Stimulated activated CD4-positive, alpha-beta T cell treated with anti-CD3 and anti-CD28 coated beads, Interleukin-4, amount 100 ng/mL, for 48 hours (primary cell): Measurements from ENCODE around the gene GTF2A1L.
"Not testable (repeated sequence)": the region's sequence is repeated elsewhere in the genome, so short reads cannot be mapped to it uniquely, and the experiment has no call there.

ENCODE experiments used
- DNase-seq, 2 donors: peaks; one replicate each; pipeline ENCODE4 v3.0.0-alpha.2; 2020; ENCODE audit warnings: low read depth in 2 of 2

The GTF2A1L gene

DNA sequence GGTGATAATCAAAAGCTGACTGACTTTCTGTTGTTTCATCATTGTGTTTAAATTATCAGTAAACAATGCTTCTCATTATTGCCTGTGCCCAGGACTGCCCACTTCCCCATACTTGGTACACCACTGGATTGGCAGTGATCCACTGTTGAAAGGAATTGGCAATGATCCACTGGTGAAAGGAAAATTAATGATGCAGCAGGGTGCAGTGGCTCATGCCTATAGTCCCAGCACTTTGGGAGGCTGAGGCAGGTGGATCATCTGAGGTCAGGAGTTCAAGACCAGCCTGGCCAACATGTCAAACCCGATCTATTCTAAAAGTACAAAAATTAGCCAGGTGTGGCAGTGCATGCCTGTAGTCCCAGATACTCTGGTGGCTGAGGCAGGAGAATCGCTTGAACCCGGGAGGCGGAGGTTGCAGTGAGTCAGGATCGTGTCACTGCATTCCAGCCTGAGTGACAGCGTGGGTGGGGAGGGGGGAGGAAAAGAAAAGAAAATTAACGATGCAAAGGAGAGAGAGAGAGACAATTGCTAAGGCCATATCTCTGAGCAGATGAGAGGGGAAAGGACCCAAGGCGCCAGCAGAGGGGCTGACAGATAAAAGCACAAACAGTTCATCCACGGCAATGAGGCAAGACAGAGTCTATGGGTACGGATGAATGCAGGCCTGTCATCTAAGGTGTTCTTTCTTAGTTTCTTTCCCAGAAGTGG lies 10.2 kb upstream of the GTF2A1L start:
- no peak for DNase-seq

DNA sequence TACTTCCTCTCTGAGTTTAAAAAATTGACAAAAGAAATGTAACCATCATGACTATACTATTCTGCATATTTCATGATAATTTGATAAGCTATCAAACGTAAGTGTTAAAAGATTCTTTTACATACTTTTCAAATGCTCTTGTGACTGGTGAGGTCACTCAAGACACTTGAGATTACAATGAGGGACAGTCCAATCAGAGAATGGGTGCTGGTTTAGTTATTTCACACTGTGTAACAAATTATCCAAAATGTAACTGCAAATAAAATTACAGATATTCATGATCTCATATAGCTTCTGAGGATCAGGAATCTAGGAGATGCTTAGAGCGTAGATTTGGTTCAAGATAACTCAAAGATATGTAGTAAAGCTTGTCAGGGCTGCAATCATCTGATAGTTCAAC lies 4.4 kb upstream of the GTF2A1L start:
- no peak for DNase-seq

DNA sequence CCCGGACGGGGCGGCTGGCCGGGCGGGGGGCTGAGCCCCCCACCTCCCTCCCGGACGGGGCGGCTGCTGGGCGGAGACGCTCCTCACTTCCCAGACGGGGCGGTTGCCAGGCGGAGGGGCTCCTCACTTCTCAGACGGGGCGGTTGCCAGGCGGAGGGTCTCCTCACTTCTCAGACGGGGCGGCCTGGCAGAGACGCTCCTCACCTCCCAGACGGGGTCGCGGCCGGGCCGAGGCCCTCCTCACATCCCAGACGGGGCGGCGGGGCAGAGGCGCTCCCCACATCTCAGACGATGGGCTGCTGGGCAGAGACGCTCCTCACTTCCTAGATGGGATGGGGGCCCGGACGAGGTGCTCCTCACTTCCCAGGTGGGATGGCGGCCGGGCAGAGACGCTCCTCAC lies 3.1 kb upstream of the GTF2A1L start:
- not testable (repeated sequence) for DNase-seq

DNA sequence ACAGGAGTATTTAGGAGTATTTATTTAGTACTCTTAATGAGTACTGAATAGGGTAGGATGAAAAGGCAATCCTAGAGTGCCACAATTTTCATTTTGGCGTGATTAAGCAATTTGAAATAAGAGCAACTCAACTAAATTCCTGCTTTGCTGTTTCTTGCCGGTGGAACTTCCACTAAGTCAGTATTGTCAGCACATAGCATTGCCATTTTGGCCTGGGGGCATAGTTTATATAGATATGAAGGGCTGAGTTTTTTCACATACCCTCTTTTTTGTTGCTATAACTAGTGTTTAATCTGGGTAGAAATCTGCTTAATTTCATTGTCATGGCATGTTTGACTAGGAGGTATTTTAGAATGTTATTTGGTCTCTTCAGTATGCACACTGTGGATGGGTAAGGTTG lies 1.9 kb downstream of the GTF2A1L start:
- DNase-seq, result no peak

DNA sequence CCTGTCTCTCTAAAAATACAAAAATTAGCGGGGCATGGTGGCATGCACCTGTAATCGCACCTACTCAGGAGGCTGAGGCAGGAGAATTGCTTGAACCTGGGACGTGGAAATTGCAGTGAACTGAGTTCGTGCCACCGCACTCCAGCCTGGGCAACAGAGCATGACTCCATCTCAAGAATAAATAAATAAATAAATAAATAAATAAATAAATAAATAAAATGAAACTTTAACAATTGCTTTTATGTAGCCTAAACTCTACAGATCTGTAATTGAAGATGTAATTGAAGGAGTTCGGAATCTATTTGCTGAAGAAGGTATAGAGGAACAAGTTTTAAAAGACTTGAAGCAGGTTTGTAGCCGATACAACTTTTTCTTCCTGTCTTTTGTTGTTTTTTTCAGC lies 2.9 kb downstream of the GTF2A1L start:
- DNase-seq, result no peak

DNA sequence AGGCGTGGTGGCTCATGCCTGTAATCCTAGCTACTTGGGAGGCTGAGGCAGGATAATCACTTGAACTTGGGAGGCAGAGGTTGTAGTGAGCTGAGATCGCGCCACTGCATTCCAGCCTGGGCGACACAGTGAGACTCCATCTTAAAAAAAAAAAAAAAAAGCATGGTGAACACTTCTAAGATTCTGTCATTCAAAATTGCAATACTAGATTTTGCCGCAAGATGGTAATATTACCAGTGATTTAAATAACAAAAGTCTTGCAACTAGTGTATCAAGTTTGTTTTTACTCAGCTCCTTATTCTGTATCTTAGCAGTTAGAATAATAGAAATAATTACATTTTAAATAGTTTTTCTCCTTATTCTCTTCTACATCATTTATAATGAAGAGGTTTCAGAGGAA lies 5.0 kb downstream of the GTF2A1L start:
- not testable (repeated sequence) for DNase-seq

DNA sequence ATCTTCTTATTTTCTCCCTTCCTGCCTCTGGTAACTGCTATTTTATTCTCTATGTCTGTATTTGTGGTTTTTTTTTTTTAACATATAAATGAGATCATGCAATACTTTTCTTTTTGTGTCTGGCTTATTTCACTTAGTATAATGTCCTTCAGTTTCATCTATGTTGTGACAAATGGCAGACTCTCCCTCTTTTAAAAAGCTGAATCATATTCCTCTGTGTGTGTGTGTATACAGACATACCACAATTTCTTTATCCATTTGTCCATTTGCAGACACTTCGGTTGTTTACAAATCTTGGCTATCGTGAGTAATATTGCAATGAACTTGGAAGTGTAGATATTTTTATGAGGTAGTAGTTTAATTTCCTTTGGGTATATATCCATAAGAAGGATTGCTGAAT lies 7.0 kb downstream of the GTF2A1L start:
- DNase-seq, result no peak

DNA sequence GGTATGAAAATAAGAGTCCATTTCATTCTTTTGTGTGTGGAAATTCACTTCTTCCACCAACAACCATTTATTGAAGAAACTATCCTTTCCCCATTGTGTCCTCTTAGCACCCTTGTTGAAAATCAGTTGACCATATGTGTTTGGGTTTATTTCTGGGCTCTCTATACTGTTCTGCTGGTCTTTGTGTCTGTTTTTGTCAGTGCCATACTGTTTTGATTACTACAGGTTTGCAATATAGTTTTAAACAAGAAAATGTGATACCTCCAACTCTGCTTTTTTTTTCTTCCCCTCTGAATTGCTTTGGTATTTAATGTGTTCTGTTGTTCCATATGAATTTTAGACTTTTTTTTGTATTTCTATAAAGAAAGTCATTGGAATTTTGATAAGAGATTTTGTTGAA lies 8.4 kb downstream of the GTF2A1L start:
- no peak for DNase-seq

DNA sequence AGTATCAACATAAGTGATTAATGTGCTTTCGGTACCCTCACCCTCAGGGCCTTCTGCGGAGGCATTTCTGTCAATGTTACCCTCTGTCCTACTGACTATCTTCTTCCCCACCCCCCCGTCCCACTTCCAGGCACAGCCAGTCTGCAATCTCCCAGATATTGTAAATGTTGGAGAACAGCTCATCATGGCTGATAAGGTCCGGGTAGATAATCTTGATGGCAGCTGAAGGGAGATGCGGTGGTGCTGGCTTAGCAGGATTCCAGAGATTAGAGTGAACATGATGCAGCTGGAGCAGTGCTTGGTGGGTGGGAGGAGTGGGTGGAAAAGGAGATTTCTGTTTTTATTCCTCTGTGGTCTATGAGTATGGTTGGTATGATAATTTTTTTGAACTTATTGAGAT lies 15.5 kb downstream of the GTF2A1L start:
- DNase-seq, result no peak

DNA sequence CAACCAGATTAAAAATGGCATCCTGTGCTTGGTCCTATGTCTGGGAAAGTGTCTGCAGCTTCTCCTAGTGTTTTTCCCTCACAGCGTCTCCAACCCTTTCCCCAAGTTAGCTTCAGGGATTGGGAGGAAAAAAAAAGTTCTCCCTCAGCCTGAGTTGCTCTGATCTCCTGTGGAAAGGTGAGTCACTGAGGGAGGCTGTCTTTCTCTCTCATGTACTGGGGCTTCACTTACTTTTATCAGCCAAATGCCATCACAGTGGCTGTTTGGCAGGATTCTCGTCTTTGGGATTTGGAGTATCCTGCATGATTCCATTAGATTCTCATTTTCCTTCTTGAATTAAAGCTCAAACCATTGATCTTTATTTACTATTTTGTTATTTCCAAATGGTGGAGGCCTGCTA lies 18.1 kb downstream of the GTF2A1L start:
- DNase-seq, result no peak

DNA sequence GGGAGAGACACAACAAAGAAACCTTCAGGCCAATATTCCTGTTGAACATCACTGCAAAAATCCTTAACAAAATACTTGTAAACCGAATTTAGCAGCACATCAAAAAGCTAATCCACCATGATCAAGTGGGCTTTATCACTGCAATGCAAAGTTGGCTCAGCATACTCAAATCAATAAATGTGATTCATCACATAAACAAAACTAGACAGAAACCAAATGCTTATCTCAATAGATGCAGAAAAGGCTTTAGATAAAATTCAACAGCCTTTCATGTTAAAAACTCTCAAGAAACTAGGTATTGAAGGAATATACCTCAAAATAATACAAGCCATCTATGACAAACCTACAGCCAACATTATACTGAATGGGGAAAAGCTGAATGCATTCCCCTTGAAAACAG lies 20.6 kb downstream of the GTF2A1L start:
- DNase-seq, result no peak

DNA sequence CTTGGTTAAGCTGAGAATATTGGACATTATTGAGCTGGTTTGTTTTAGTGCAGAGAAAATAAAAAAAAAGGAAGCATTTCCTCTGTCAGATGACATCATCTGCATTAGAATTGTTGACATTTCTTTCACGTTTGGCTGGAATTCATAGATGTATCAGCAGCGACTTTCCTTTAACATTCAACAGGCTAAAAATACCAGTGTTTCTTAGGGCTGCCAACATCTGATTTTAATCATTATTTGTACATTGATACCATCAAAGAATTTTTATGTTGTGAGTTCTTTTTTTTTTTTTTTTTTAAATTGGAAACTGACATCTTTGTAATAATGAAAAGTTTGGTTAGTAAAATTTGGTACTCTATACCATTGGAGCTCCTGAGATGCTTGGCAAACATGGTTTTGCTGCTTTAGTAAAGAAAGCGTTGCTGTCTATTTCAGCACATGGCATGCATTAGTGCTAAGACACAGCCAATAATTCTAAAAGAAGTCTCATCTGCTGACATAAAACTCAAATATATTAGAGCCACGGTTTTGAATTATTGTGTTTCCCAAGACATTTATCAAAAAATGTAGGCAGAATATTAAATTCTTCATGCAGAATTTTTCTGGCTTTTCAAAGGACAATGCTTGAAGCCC lies 33.6 kb downstream of the GTF2A1L start:
- DNase-seq, result no peak

DNA sequence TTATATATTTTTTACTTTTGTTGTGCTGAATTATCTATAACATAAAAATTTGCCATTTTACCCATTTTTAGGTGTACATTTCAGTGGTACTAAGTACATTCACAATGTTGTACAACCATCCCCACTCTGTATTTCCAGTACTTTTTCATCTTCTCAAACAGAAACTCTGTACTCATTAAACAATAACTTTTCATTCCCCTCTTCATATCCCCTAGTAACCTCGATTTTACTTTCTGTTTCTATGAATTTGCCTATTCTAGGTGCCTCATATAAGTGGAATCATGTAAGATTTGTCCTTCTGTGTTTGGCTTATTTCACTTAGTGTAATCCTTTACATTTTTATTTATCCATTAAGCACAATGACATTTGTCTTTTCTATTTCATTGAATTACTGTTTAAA lies 51.3 kb downstream of the GTF2A1L start:
- no peak for DNase-seq

DNA sequence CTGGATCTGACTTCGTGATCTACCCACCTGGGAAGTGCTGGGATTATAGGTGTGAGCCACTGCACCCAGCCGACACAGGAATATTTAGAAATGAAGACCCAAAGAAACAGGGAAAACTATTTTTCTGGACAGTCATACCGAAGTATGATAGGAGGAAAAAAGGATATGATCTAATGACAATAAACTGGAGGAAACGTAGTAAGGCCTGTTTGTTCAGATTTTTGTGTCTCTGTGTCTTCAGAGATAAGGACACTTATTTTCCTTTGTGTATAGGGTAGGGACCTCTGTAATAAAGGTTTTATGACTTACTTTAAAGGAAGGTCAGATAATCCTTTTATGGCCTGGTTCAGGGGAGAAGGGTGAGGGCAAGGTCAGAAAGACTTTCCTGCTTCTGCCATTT lies 55.9 kb downstream of the GTF2A1L start:
- DNase-seq, result no peak

DNA sequence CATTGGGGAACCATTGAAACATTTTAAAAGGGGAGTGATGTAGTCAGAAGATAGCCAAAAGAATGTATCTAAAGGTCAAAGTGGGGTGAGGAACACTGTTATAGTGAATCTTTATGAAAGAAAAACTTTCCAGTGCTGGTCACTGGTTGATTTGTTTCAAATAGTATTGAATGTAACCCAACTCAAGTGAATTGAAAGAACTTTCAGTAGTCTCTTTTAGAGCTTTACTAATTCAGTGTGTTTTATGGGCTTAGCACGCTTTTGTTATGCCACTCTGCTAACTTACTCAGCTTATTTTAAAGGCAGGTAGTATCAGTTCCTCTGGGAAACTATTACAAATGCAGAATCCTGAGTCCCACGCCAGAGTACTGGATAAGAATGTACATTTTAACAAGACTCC lies 57.3 kb downstream of the GTF2A1L start:
- no peak for DNase-seq

DNA sequence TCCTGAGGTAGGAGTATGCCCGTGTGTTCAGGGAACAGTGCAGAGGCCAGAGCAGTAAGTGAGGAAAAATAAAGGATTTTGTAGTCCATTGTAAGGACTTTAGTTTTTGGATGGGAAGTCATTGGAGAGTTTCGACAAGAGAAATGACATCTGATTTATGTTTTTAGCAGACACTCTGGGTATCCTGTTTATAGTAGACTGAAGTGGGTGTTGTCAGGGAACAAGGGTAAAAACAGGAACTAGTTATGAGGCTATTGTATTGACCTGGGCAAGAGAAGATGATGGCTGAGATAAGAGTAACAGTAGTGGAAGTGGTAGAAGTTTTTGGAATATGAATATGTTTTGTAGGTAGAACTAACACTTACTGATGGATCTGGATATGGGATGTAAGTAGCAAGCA lies 59.8 kb downstream of the GTF2A1L start:
- DNase-seq, result no peak

DNA sequence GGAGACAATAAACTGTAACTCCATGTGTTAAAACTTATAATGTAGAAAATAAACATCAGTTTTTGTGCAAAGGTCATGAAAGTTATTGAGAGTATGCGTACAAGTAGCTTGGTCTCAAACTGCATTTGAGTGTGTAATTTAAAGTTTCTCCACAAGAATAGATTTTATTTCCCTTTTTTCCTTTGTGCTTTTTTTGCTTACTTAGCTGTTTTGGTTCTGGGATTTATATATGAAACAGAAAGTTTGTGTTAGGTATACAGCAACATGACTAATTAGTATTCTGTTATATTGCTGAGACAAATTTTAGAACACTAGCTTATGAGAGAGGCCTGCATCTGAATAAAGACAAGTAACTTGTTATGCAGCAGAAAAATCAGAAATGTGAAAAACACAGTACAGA lies 67.5 kb downstream of the GTF2A1L start:
- no peak for DNase-seq

DNA sequence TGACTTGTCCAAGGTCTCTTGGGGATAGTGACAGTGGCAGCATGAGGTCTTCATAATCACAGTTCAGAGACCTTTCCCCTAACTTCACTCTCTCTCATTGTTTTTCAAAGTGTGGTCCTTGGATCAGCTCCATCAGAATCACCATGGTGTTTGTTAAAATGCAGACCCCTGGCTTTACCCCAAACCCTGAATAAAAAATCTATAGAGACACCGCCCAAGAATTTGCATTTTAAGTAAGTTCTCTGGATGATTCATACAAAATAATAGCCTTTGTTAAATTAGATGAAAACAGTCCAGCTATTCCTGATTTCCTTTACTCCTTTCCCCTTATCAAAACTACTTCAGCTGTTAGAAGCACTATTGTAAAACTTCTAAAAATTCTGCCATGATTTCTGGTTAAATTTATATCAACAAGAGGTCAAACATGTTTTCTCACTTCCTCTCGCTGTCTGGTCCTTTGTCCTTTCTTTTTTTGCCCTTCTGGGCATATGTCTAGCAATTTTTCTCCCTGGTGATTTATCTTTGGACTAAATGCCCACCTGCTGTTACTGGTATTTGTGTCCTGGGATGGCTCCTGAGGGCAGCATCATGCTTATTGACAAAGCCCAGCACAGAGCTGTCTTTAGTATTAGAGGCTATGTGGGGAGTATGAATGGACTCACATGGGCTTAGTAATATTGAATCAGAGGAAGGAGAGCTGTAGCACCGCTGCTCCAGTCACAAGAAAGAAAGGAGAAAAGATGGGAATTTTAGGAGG lies 74.5 kb downstream of the GTF2A1L start:
- no peak for DNase-seq

DNA sequence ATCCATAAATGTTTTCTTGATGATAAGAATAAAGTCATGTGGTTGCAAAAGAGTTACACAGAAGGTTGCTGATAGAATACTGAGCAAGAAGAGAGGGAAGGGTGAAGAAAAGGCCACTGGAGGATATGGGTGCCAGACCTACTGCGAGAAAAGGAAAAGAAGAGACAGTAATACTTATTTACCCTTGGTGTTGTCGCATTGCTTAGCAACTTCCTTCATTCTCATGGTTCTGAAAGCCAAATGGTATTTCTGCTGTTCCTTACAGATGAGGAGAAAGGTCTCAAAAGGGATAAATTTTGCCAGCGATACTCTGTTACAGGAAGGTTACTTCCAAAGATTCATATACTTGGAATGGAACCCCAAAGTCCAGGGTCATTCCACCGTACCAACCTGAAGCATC lies 75.4 kb downstream of the GTF2A1L start:
- no peak for DNase-seq

DNA sequence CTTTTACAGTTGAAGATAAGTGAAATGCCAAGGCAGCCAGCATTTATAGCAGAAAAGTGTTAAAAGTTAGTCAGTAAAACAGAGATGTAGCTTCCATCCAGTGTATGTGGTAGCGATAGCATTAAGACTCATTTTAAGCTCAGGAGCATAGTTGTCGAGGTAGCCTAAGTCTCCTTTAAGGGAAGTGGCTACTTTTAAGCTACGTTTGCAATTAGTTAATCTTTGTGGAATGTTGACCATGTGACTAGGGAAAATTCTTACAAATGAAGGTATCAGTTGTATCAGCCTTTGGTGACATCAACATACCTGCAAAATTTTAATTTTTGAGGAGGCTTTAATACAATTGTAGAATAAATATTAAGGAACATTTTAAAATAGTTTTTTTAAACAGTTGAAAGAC lies 76.0 kb downstream of the GTF2A1L start:
- no peak for DNase-seq

DNA sequence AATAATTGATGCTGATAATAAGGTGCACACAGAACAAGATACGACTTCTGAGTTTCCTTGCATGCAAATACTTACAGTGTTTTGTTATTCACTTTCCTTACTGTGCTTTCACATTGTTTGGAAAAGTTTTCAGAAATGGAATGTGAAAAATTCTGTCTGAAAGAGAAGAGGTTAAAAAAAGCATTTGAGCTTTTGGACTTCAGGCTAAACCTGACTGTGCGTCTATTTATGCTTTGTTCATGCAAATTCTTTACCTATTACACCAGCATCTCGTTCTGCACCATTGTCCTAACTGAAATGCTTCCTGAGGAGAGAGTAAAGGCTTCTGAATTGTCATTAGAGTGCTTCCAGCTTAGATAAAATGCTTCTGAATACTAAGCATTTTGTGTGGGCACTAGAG lies 76.5 kb downstream of the GTF2A1L start:
- no peak for DNase-seq

DNA sequence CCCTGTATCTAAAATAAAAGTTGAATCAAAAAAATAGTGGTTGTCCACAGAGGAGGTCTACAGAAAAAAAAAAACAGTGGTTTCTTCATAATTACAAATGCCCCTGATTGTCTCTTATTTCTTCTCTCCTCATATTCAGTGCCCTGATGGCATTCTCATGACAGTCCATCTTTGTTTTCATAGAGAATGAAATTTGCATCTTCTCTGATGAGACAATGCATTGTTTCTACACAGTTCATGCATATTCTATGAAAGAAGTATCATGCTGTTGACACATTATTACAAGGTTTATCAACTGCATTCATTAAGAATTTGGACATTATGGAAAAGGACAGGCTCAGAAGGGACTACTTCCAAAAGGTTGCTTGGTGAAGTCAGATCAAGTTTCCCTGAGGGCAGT lies 78.3 kb downstream of the GTF2A1L start:
- DNase-seq, result no peak

DNA sequence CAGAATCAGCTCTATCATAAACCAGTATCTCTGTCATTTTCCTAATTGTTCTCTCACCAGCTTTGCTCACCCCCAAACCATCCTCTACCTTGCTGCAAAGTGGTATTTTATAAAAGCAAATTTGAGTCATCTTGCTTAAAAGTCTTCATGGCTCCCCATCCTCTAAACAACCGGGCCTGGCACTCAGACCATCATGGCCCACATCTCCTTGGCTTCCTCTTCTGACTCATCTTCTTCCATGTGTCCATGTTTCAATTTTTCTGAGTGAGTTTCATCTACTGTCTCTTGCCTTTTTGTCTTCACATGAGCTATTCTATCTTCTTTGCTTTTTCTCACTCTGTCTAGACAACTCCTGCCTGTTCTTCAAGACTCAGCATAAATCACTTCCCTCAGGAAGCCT lies 79.2 kb downstream of the GTF2A1L start:
- no peak for DNase-seq
